ENCODE measurements around the gene DGKQ. TPM values are rescaled to one million over a fixed set of nuclear protein-coding genes. Genes with fewer than 3 reads are reported as not detected.

Gene DGKQ
- total and polyA plus RNA-seq, 2 of the 8 experiments (the other 6 are each of a cell fraction or from before 2014, with no cell fraction given), result 7.3 to 9.7 TPM

- TF ChIP-seq CHD7 (IDR thresholded peaks at IDR 0.05; ENCODE audit: insufficient replicate concordance, low read length), result no peak
- no peak for TF ChIP-seq POU5F1 (IDR thresholded peaks at IDR 0.05; ENCODE audit: low read depth, low read length)
- TF ChIP-seq SUZ12 (IDR thresholded peaks at IDR 0.05; ENCODE audit: low read length), result peak; percentile 40; the same call in 1 of the 2 replicates
- TF ChIP-seq CBX8 (IDR thresholded peaks at IDR 0.05; ENCODE audit: borderline replicate concordance, low read depth, low read length), result no peak
- peak; percentile 54; the same call in 1 of the 2 replicates for TF ChIP-seq GABPA (IDR thresholded peaks at IDR 0.05; ENCODE audit: borderline replicate concordance, insufficient read depth, low read length)
- TF ChIP-seq EZH2 (IDR thresholded peaks at IDR 0.05; ENCODE audit: low read depth, low read length, severe bottlenecking), result peak; percentile 43
- TF ChIP-seq SP4 (IDR thresholded peaks at IDR 0.05; ENCODE audit: low read length), result no peak
- TF ChIP-seq CTBP2 (IDR thresholded peaks at IDR 0.05; ENCODE audit: borderline replicate concordance, insufficient read depth, insufficient read length, low read length), result no peak
- no peak for TF ChIP-seq TAF7 (optimal IDR thresholded peaks at IDR 0.05; ENCODE audit: borderline replicate concordance, low read depth, low read length)
These were observed 531 bp downstream of the DGKQ start (continued) for GRCh38 chr4:972651-973424.

All from H1 (cell line).